ENCODE results near the gene PCDHA3. TPM values are rescaled to one million over a fixed set of nuclear protein-coding genes. Genes with fewer than 3 reads are reported as not detected.
"Not testable (repeated sequence)": the region's sequence is repeated elsewhere in the genome, so short reads cannot be mapped to it uniquely, and the experiment has no call there.

Gene PCDHA3
- polyA plus RNA-seq, 3 donors = not detected

DNA sequence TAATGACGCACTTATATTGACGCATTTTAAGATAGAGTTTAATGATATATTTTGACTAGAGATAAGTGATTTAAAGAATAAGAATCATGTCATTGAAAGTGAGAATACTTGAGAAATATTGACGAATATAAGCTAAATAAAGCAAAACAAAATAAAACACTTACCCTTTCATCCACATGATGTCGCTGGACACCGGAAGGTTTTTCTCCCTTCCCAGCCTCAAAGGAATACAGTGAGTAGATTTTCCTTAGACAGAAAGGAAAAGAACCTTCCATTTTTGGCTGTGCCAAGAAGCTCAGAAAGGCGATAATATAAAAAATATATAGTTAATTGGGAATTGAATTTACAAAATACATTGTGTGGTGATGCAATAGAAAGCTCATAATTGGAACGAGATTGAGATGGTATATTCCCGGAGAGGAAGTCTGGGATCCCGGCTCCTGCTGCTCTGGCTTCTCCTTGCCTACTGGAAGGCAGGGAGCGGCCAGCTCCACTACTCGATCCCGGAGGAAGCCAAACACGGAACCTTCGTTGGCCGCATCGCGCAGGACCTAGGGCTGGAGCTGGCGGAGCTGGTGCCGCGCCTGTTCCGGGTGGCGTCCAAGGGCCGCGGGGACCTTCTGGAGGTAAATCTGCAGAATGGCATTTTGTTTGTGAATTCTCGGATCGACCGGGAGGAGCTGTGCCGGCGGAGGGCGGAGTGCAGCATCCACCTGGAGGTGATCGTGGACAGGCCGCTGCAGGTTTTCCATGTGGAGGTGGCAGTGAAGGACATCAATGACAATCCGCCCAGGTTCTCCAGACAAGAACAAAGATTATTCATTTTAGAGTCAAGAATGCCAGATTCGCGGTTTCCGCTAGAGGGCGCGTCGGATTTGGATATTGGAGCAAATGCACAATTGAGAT lies 20.8 kb downstream of the PCDHA3 start, which contains the start of gene PCDHA5:
PCDHA5 (plus strand) TSS at position 239 of the 906 bp plus-strand sequence.
- H3K9me3 Mint-ChIP-seq = peaks cover 22 to 38% (median 35%) of the 10 kb centered on the region in 7 donors
- TF ChIP-seq, protein P1, sequence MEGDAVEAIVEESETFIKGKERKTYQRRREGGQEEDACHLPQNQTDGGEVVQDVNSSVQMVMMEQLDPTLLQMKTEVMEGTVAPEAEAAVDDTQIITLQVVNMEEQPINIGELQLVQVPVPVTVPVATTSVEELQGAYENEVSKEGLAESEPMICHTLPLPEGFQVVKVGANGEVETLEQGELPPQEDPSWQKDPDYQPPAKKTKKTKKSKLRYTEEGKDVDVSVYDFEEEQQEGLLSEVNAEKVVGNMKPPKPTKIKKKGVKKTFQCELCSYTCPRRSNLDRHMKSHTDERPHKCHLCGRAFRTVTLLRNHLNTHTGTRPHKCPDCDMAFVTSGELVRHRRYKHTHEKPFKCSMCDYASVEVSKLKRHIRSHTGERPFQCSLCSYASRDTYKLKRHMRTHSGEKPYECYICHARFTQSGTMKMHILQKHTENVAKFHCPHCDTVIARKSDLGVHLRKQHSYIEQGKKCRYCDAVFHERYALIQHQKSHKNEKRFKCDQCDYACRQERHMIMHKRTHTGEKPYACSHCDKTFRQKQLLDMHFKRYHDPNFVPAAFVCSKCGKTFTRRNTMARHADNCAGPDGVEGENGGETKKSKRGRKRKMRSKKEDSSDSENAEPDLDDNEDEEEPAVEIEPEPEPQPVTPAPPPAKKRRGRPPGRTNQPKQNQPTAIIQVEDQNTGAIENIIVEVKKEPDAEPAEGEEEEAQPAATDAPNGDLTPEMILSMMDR (IDR thresholded peaks at IDR 0.05) = peak; percentile 20
- no peak within 1 kb of the TSS for H2AFZ ChIP-seq (ENCODE audit: insufficient read depth, low read depth, low read length, poor library complexity, severe bottlenecking)
- H3K79me2 ChIP-seq (ENCODE audit: insufficient read depth, low read length) = no peaks in the 10 kb centered on the region
- no peak within 1 kb of the TSS for H3K4me3 Mint-ChIP-seq
- no peaks in the 10 kb centered on the region for H3K4me1 ChIP-seq (ENCODE audit: control insufficient read depth in 1 of 2, insufficient read depth in 2 of 2, low read length in 2 of 2)
- H3K4me3 ChIP-seq (replicated peaks in 1 of 3; ENCODE audit: low read depth in 2 of 3, low read length in 3 of 3) = no peak within 1 kb of the TSS
- no peak within 1 kb of the TSS for H3K27ac Mint-ChIP-seq
- no peak within 1 kb of the TSS for H3K27ac ChIP-seq (ENCODE audit: low read depth in 1 of 2, low read length in 2 of 2)
- intact Hi-C loops (cut with micrococcal nuclease) = loop anchor here in 1 of 2 donors (10.0 kb wide), 1 partner anchor 53 kb away; the partner anchor contains the start of gene PCDHA12
- peaks cover 5 to 9% (median 7%) of the 10 kb centered on the region in 3 donors for H3K27me3 Mint-ChIP-seq (ENCODE audit: low read depth in 3 of 3)
- H4K20me1 ChIP-seq (ENCODE audit: insufficient read depth, low read length) = no peaks in the 10 kb centered on the region
- DNase-seq = no peak
- no peak within 1 kb of the TSS for H3K4me2 ChIP-seq (replicated peaks; ENCODE audit: extremely low read depth, low read length, poor library complexity, severe bottlenecking)
- H3K36me3 Mint-ChIP-seq = peaks cover 0 to 4% of the 10 kb centered on the region in 2 donors
- H3K36me3 ChIP-seq (replicated peaks in 1 of 2; ENCODE audit: control insufficient read depth in 1 of 2, insufficient read depth in 2 of 2, low read length in 2 of 2) = no peaks in the 10 kb centered on the region
- H3K4me1 Mint-ChIP-seq = no peaks in the 10 kb centered on the region
- peaks cover 36 to 38% of the 10 kb centered on the region in 2 donors for H3K9me3 ChIP-seq (replicated peaks in 1 of 2; ENCODE audit: control insufficient read depth in 1 of 2, insufficient read depth in 1 of 2, low read length in 2 of 2)
- H3K9ac ChIP-seq (ENCODE audit: insufficient read depth, low read length, poor library complexity, severe bottlenecking) = no peak within 1 kb of the TSS
- peaks cover 0 to 4% of the 10 kb centered on the region in 2 donors for H3K27me3 ChIP-seq (ENCODE audit: control insufficient read depth in 2 of 2, insufficient read depth in 2 of 2, low read length in 2 of 2)
- 40% methylated on average over 33 of the region's 39 CpGs for WGBS (ENCODE audit: insufficient coverage)

DNA sequence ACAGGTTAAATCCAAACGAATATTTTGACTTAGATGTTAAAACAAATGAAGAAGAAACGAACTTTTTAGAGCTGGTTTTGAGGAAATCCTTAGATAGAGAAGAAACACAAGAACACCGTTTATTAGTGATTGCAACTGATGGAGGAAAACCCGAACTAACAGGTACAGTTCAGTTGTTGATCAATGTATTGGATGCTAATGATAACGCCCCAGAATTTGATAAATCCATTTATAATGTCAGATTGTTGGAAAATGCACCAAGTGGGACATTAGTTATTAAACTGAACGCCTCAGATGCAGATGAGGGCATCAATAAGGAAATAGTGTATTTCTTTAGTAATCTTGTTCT lies 21.4 kb downstream of the PCDHA3 start:
- peaks cover 9 to 15% (median 11%) of the 10 kb centered on the region in 3 donors for H3K27me3 Mint-ChIP-seq (ENCODE audit: low read depth in 3 of 3)
- WGBS (ENCODE audit: insufficient coverage) = 23% methylated on average over 2 of the region's 6 CpGs
- intact Hi-C loops (cut with micrococcal nuclease) = loop anchor here in 1 of 2 donors (10.0 kb wide), 1 partner anchor 53 kb away; the partner anchor contains the start of gene PCDHA12

DNA sequence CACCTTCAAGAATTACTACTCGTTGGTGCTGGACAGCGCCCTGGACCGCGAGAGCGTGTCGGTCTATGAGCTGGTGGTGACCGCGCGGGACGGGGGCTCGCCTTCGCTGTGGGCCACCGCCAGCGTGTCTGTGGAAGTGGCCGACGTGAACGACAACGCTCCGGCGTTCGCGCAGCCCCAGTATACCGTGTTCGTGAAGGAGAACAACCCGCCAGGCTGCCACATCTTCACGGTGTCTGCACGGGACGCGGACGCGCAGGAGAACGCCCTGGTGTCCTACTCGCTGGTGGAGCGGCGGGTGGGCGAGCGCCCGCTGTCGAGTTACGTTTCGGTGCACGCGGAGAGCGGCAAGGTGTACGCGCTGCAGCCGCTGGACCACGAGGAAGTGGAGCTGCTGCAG lies 22.1 kb downstream of the PCDHA3 start:
- H3K27me3 ChIP-seq (ENCODE audit: control insufficient read depth in 2 of 2, insufficient read depth in 2 of 2, low read length in 2 of 2) = peaks cover 0 to 13% of the 10 kb centered on the region in 2 donors
- not testable (repeated sequence) for H3K36me3 ChIP-seq (replicated peaks in 1 of 2; ENCODE audit: control insufficient read depth in 1 of 2, insufficient read depth in 2 of 2, low read length in 2 of 2); H3K4me1 ChIP-seq (ENCODE audit: control insufficient read depth in 1 of 2, insufficient read depth in 2 of 2, low read length in 2 of 2); H3K4me3 ChIP-seq (replicated peaks in 1 of 3; ENCODE audit: low read depth in 2 of 3, low read length in 3 of 3); H3K4me3 Mint-ChIP-seq; H3K4me2 ChIP-seq (replicated peaks; ENCODE audit: extremely low read depth, low read length, poor library complexity, severe bottlenecking); H3K27ac Mint-ChIP-seq; DNase-seq; H3K4me1 Mint-ChIP-seq; H2AFZ ChIP-seq (ENCODE audit: insufficient read depth, low read depth, low read length, poor library complexity, severe bottlenecking); H3K9ac ChIP-seq (ENCODE audit: insufficient read depth, low read length, poor library complexity, severe bottlenecking); H3K36me3 Mint-ChIP-seq; H4K20me1 ChIP-seq (ENCODE audit: insufficient read depth, low read length); H3K27ac ChIP-seq (ENCODE audit: low read depth in 1 of 2, low read length in 2 of 2); H3K79me2 ChIP-seq (ENCODE audit: insufficient read depth, low read length)
- Mint-ChIP-seq H3K27me3 (ENCODE audit: low read depth in 3 of 3) (peaks cover 11 to 21% (median 15%) of the 10 kb centered on the region in 3 donors), H3K9me3 (peaks cover 25 to 47% (median 41%) of the 10 kb centered on the region in 7 donors)
- WGBS (ENCODE audit: insufficient coverage) = 55% methylated on average over 48 of the region's 48 CpGs
- peaks cover 33 to 45% of the 10 kb centered on the region in 2 donors for H3K9me3 ChIP-seq (replicated peaks in 1 of 2; ENCODE audit: control insufficient read depth in 1 of 2, insufficient read depth in 1 of 2, low read length in 2 of 2)
- intact Hi-C loops (cut with micrococcal nuclease) = loop anchor here in 1 of 2 donors (10.0 kb wide), 1 partner anchor 52 kb away; the partner anchor contains the start of gene PCDHA12

More for the DNA sequence above, 21.4 kb downstream of the PCDHA3 start:
- H3K79me2 ChIP-seq (ENCODE audit: insufficient read depth, low read length) = no peaks in the 10 kb centered on the region
- no peaks in the 10 kb centered on the region for H3K4me1 ChIP-seq (ENCODE audit: control insufficient read depth in 1 of 2, insufficient read depth in 2 of 2, low read length in 2 of 2)
- Mint-ChIP-seq H3K27ac (no peak overlapping the region), H3K9me3 (peaks cover 22 to 41% (median 36%) of the 10 kb centered on the region in 7 donors), H3K36me3 (peaks cover 0 to 4% of the 10 kb centered on the region in 2 donors), H3K4me1 (no peaks in the 10 kb centered on the region), H3K4me3 (no peak overlapping the region)
- no peak overlapping the region for H3K9ac ChIP-seq (ENCODE audit: insufficient read depth, low read length, poor library complexity, severe bottlenecking)
- H3K4me2 ChIP-seq (replicated peaks; ENCODE audit: extremely low read depth, low read length, poor library complexity, severe bottlenecking) = no peak overlapping the region
- TF ChIP-seq, protein P1 (IDR thresholded peaks at IDR 0.05) = no peak
- H4K20me1 ChIP-seq (ENCODE audit: insufficient read depth, low read length) = no peaks in the 10 kb centered on the region
- no peak overlapping the region for H3K27ac ChIP-seq (ENCODE audit: low read depth in 1 of 2, low read length in 2 of 2)
- H3K4me3 ChIP-seq (replicated peaks in 1 of 3; ENCODE audit: low read depth in 2 of 3, low read length in 3 of 3) = no peak overlapping the region
- peaks cover 31 to 38% of the 10 kb centered on the region in 2 donors for H3K9me3 ChIP-seq (replicated peaks in 1 of 2; ENCODE audit: control insufficient read depth in 1 of 2, insufficient read depth in 1 of 2, low read length in 2 of 2)
- no peak overlapping the region for H2AFZ ChIP-seq (ENCODE audit: insufficient read depth, low read depth, low read length, poor library complexity, severe bottlenecking)
- no peak for DNase-seq
- H3K36me3 ChIP-seq (replicated peaks in 1 of 2; ENCODE audit: control insufficient read depth in 1 of 2, insufficient read depth in 2 of 2, low read length in 2 of 2) = no peaks in the 10 kb centered on the region
- peaks cover 0 to 6% of the 10 kb centered on the region in 2 donors for H3K27me3 ChIP-seq (ENCODE audit: control insufficient read depth in 2 of 2, insufficient read depth in 2 of 2, low read length in 2 of 2)
